SK-N-MC (cell line): ENCODE data around the gene DCAF8.

Experiments
- EZH2 ChIP-seq: fragments of 200-600 bp; sonication (generic); IDR thresholded peaks from one replicate; pipeline ENCODE4 v1.6.1; 2017; ENCODE audit warnings: antibody characterized with exemption
- FOXP2 ChIP-seq: optimal IDR thresholded peaks from 2 replicates; pipeline ENCODE3; 2011; ENCODE audit warnings: mild to moderate bottlenecking, moderate library complexity; ENCODE audit not compliant: insufficient read depth; ENCODE audit errors: extremely low read length, control extremely low read depth
- POLR2AphosphoS5 ChIP-seq: IDR thresholded peaks from 2 replicates; pipeline ENCODE4 v1.6.1; 2012; ENCODE audit warnings: mild to moderate bottlenecking, low read depth, low read length, borderline replicate concordance

DNA sequence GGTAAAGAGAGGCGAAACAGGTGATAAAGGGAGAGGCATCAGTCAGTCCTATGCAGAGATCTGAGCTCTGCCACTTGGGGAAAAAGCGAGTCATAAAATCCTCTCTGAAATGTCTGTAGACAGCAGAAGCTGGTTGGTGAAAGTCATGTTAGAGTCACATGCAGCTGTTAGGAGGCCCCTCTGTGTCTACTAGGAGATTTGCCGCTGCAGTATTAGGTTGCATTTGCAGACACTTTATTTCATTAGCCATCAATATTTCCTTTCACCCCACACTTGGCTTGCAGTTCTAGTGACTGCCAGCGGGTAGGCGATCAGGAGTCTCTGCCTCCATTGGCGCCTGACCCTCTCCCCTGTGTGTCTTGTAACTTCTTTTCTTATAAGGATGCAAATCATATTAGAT is 94.8 kb downstream of the DCAF8 start:
- TF ChIP-seq EZH2, result no peak
- no peak for TF ChIP-seq POLR2AphosphoS5
- no peak for TF ChIP-seq FOXP2
